AG08396 (cell line): ENCODE data around the gene EIF3F.

Source experiments
- DNase-seq: peaks from one replicate; pipeline ENCODE4 v3.0.0; 2012; ENCODE audit warnings: low spot score, mixed read lengths

EIF3F gene

GRCh38 chr11:7994581-7995278 is 7.6 kb downstream of the EIF3F start:
- no peak for DNase-seq

DNA sequence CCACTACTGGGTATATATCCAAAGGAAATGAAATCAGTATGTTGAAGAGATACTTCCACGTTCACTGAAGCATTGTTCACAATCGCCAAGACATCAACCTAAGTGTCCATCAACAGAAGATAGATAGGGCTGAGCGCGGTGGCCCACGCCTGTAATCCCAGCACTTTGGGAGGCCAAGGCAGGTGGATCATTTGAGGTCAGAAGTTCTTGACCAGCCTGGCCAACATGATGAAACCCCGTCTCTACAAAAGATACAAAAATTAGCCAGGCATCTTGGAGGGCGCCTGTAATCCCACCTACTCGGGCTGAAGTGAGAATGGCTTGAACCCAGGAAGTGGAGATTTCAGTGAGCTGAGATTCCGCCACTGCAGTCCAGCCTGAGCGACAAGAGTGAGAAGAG is 12.7 kb downstream of the EIF3F start:
- DNase-seq: no peak

- no peak for DNase-seq
Observed at GRCh38 chr11:8000390-8000789, 13.3 kb downstream of the EIF3F start.

DNA sequence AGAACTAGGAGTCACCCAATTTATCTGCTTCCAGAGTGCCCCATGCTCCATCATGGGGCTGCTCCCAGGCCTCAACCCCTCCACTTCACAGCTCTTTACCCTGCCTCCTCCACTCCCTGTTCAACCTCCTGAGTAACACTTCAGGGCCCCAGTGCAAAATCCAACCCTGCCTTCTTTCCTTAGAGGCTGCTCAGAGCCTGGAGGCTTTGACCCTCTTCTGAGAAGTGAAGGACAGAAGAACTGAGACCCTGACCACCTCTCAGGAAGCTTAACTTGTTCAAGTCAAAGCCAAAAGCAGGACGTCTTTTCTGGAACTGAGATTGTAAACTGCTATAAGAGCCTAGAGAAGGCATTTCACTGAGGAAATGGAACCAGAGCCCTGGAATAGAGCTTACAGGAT is 15.5 kb downstream of the EIF3F start:
- DNase-seq: no peak

DNA sequence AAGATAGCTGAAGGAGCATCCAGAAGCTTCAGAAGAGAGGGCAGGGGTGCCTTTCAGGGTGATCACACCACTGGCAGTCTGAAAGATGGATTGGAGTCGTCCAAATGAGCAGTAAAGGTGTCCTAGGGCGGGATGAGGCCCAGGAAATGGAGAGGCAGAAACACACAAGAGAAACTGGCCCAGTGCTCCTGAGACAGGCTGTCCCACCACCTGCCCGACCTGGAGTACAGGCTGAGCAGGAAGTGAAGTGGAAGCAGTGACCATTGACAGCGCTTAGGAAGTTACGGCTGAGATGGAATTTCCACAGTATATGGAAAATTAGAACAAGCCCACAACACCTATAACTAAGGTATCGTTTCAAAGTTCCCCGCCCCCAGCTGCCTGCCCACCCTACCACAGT is 16.1 kb downstream of the EIF3F start:
- no peak for DNase-seq

DNA sequence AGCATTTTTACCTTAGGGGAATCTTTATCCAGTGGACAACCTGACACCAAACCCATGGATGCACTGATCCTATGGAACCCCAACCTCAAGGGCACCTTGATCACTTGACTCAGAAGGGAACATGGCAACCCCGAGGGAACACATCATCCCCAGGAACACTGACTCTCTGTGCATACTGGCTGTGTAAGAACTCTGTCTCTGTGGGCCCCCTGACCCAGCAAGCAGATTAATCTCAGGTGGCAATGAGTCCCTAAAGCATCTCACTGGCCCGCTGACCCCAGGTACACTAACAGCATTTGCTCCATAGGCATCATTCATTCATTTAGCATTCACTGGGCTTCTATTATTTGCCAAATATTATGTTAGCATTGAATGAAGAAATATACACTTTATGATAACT is 16.9 kb downstream of the EIF3F start:
- DNase-seq: no peak

GRCh38 chr11:8005556-8005955 is 18.4 kb downstream of the EIF3F start:
- no peak for DNase-seq

- DNase-seq: peak; percentile 77
Observed at GRCh38 chr11:8006349-8006977, 19.3 kb downstream of the EIF3F start.

- no peak for DNase-seq
Observed at GRCh38 chr11:8008212-8008611, 21.1 kb downstream of the EIF3F start.

GRCh38 chr11:8009856-8010255 is 22.7 kb downstream of the EIF3F start:
- DNase-seq: no peak

DNA sequence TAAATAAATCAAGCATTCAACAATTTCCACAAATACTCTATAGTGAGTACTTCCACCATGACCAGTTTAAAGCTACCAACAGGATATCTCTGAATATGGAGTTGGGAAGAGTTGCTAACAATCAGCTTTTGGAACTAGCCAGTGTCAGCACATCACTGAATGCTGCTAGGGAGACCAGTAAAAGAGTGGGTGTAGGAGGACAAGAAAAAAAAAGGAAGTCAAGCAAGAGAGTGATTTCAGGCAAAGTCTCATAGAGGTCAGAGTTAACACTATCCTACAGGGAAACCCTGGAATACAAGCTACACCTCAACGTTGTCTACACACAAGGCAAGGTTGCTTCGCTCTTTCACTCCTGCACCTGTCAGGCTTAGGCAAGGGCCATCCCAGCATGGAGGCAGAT is 24.2 kb downstream of the EIF3F start:
- no peak for DNase-seq

- peak; percentile 63 for DNase-seq
Observed at GRCh38 chr11:8011981-8012444, 24.9 kb downstream of the EIF3F start.

DNA sequence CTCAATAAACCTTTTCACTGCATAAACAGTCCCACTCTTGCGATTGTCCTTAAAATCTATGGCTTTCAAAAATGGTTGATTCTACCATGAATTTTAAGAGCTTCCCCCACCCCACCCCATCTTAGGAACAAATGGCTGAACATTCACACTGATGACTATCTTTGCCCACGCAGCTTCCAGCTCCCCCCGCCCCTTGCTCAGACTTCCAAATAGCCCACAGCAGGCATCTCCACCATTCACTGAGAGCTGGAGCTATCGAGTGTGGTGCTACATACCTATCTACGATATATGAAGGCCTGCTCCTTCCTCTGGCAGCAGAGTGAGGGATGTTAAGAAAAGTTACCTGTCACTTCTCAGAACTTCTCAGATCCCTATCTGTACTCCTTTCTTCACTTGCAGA is 26.7 kb downstream of the EIF3F start:
- no peak for DNase-seq

GRCh38 chr11:8015753-8016239 is 28.7 kb downstream of the EIF3F start:
- DNase-seq: peak; percentile 60

DNA sequence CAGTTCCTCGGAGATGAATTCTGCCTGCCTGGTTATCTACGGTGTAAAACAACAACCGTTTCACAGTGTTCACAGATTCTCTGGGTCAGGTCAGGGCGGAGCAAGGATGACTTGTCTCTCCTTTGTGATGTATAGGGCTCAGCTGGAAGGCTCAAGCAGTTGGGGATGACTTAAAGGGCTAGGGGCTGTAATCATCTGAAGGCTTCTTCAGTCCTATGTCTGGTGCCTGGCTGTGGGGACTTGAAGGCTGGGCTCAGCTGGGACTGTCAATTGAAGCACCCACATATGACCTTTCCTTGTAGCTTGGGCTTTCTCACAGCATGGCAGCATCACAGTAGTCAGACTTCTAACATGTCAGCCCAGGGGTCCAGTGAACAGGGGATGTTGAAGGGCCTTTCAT is 29.3 kb downstream of the EIF3F start:
- DNase-seq: no peak

- no peak for DNase-seq
Observed at GRCh38 chr11:8017071-8017470, 29.9 kb downstream of the EIF3F start.

GRCh38 chr11:8017894-8018483 is 30.9 kb downstream of the EIF3F start:
- DNase-seq: no peak

DNA sequence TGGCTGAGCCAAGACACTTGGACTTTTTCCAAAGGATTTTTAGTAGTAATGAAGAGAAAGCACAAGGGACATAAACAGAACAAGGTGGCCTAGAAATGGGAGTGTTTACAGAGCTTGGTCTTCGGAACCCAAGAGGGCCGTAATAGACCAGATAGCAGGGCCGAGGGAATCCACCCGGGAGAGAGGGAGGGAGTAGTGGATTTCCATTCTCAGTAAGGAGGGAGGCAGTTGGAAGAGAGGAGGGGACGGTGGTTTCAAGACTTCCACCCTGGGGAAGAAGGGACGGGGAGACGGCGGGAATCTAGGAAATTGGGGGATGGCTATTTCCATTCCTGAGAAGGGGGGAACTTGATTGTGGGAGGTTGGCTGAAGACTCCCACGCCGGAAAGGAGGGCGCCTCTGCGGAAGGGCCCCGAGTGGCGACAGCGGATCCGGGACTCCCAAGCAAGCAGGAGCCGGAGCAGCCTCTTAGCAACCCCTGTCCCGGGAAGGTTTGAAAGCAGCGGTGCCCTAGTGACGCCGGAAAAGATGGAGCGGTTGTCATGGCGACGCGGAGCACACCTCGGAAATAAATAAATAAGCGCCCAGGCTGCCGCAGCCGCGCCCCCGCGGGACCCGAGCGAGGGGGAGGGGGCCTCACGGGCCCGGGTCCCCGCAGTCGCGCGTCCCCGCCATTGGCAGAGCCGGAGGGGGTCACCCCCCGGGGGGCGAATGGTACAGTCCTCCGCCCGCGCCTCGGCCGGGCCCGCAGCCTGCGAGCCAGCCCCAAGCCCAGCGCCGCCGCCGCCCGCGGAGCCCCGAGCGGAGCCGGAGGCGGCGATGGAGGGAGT is 31.6 kb downstream of the EIF3F start:
- peak; percentile 91 for DNase-seq

GRCh38 chr11:8019314-8020243 is 32.4 kb downstream of the EIF3F start:
- DNase-seq: peak; percentile 78

GRCh38 chr11:8020244-8020597 is 33.1 kb downstream of the EIF3F start:
- no peak for DNase-seq

DNA sequence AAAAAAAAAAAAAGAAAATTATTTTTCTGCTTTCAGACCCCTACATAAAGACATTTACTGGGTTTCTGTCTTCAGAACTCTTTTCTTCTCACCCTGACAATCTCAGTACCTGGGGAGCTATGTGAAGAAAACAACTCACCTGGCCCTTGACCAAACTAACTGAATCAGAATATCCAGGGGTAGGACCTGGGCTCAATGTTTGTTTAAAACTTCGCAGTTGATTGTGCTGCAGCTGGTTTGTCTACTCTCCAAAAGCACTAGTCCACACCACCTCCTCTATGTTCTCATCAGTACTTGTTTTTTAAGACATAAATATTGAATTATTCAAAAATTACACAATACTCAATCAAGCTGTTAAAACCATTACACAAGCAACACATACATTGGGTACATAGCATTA is 34.8 kb downstream of the EIF3F start:
- no peak for DNase-seq
